ENCODE results near the gene NANOS3.

- TF ChIP-seq, protein P1, sequence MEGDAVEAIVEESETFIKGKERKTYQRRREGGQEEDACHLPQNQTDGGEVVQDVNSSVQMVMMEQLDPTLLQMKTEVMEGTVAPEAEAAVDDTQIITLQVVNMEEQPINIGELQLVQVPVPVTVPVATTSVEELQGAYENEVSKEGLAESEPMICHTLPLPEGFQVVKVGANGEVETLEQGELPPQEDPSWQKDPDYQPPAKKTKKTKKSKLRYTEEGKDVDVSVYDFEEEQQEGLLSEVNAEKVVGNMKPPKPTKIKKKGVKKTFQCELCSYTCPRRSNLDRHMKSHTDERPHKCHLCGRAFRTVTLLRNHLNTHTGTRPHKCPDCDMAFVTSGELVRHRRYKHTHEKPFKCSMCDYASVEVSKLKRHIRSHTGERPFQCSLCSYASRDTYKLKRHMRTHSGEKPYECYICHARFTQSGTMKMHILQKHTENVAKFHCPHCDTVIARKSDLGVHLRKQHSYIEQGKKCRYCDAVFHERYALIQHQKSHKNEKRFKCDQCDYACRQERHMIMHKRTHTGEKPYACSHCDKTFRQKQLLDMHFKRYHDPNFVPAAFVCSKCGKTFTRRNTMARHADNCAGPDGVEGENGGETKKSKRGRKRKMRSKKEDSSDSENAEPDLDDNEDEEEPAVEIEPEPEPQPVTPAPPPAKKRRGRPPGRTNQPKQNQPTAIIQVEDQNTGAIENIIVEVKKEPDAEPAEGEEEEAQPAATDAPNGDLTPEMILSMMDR (IDR thresholded peaks at IDR 0.05): peak; percentile 94 to 99 (median 99)
- peak; percentile 25 for TF ChIP-seq POLR2A (IDR thresholded peaks at IDR 0.05)
- no peak for TF ChIP-seq EP300 (IDR thresholded peaks at IDR 0.05)
These were observed 3.4 kb downstream of the NANOS3 start for GRCh38 chr19:13880059-13881043.

All from ovary (tissue), 3 donors.